GM12872 (cell line): Measurements from ENCODE around the gene IL16.

Experiments
- CTCF ChIP-seq: IDR thresholded peaks from 3 replicates; pipeline ENCODE4 v1.5.1; 2011; ENCODE audit warnings: low read depth, mild to moderate bottlenecking, low read length, moderate library complexity; ENCODE audit not compliant: insufficient read depth

IL16 gene

GRCh38 chr15:81331600-81331999, 134.9 kb downstream of the IL16 start:
- no peak for TF ChIP-seq CTCF

GRCh38 chr15:81332326-81332725, 135.6 kb downstream of the IL16 start:
- no peak for TF ChIP-seq CTCF

GRCh38 chr15:81333363-81333762, 136.7 kb downstream of the IL16 start:
- TF ChIP-seq CTCF, result no peak

GRCh38 chr15:81334768-81335435, 138.2 kb downstream of the IL16 start:
- TF ChIP-seq CTCF, result no peak

GRCh38 chr15:81335631-81336030, 139.0 kb downstream of the IL16 start:
- no peak for TF ChIP-seq CTCF

GRCh38 chr15:81336568-81336967, 139.9 kb downstream of the IL16 start:
- peak; percentile 57 for TF ChIP-seq CTCF

- no peak for TF ChIP-seq CTCF
Measured at GRCh38 chr15:81337241-81337640, 140.6 kb downstream of the IL16 start.
